ENCODE data around the gene C10orf95. TPM values are rescaled to one million over a fixed set of nuclear protein-coding genes. Genes with fewer than 3 reads are reported as not detected.
A peak's percentile ranks its signal among the peaks of the same experiment; 100 is the strongest.

C10orf95 gene
- total and polyA plus RNA-seq, 2 of the 13 experiments (the other 11 are each of a cell fraction or from before 2014, with no cell fraction given) = 0.05 to 0.07 TPM

DNA sequence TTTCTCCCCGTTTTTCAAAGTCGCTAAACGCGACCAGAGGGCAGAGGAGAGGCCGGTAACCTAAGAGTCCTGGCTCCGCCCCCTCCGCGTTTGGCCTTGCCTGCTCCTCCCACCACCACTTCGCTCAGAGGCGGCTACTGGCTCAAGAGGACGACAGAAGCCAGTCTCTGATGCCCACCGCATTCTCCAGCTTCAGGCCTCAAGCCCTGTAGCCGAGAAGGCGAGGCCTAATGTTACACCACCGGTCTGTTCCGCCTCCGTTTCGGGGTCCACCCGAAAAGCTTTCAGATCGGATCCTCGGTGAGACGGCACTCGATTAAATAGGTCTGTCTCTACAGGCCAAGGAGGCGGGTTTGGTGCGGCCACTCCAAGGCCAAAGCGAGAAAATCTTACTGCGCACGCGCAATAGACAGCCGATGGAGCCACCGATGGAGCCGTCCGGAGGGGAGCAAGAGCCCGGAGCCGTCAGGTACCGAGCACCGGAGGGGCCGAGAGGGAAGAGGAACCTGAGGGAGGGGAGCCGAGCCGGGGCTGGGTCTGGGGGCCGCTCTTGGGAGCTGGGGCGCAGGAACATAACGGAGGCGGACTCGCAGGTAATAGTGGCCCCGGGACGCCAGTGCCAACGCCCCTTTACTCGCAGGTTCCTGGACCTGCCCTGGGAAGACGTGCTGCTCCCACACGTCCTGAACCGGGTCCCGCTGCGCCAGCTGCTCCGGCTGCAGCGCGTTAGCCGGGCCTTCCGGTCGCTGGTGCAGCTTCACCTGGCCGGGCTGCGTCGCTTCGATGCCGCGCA, 30.4 kb downstream of the C10orf95 start, which contains the start of gene FBXL15 (continued):
- TF ChIP-seq ZNF777 (CRISPR knock-in tag; IDR thresholded peaks at IDR 0.05) = peak; percentile 70
- TF ChIP-seq RXRB (CRISPR knock-in tag; IDR thresholded peaks at IDR 0.05; ENCODE audit: borderline replicate concordance) = peak; percentile 71; the same call in 1 of the 2 replicates
- TF ChIP-seq MBNL3 (CRISPR knock-in tag; conservative IDR thresholded peaks at IDR 0.05) = no peak
- 0 out of 2 replicates have a peak, but pooled peaks have one; percentile 48 for TF ChIP-seq ATF1 (CRISPR knock-in tag; IDR thresholded peaks at IDR 0.05)
- TF ChIP-seq, protein P1, sequence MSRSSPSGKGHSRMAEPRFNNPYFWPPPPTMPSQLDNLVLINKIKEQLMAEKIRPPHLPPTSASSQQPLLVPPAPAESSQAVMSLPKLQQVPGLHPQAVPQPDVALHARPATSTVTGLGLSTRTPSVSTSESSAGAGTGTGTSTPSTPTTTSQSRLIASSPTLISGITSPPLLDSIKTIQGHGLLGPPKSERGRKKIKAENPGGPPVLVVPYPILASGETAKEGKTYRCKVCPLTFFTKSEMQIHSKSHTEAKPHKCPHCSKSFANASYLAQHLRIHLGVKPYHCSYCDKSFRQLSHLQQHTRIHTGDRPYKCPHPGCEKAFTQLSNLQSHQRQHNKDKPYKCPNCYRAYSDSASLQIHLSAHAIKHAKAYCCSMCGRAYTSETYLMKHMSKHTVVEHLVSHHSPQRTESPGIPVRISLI (CRISPR knock-in tag; IDR thresholded peaks at IDR 0.05; ENCODE audit: borderline replicate concordance) = no peak
- 0 out of 2 replicates have a peak, but pooled peaks have one; percentile 28 for TF ChIP-seq ZFP36L1 (CRISPR knock-in tag; IDR thresholded peaks at IDR 0.05)
- no peak for TF ChIP-seq ZNF570 (CRISPR knock-in tag; IDR thresholded peaks at IDR 0.05; ENCODE audit: borderline replicate concordance)
- TF ChIP-seq, protein P2, sequence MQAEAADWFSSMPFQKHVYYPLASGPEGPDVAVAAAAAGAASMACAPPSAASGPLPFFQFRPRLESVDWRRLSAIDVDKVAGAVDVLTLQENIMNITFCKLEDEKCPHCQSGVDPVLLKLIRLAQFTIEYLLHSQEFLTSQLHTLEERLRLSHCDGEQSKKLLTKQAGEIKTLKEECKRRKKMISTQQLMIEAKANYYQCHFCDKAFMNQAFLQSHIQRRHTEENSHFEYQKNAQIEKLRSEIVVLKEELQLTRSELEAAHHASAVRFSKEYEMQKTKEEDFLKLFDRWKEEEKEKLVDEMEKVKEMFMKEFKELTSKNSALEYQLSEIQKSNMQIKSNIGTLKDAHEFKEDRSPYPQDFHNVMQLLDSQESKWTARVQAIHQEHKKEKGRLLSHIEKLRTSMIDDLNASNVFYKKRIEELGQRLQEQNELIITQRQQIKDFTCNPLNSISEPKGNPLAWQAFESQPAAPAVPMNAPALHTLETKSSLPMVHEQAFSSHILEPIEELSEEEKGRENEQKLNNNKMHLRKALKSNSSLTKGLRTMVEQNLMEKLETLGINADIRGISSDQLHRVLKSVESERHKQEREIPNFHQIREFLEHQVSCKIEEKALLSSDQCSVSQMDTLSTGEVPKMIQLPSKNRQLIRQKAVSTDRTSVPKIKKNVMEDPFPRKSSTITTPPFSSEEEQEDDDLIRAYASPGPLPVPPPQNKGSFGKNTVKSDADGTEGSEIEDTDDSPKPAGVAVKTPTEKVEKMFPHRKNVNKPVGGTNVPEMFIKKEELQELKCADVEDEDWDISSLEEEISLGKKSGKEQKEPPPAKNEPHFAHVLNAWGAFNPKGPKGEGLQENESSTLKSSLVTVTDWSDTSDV (CRISPR knock-in tag; IDR thresholded peaks at IDR 0.05) = peak; percentile 70; the same call in 1 of the 2 replicates
- TF ChIP-seq HES4 (CRISPR knock-in tag; IDR thresholded peaks at IDR 0.05; ENCODE audit: borderline replicate concordance) = no peak
- no peak for TF ChIP-seq HMGA1 (CRISPR knock-in tag; conservative IDR thresholded peaks at IDR 0.05)
- TF ChIP-seq, protein P3, sequence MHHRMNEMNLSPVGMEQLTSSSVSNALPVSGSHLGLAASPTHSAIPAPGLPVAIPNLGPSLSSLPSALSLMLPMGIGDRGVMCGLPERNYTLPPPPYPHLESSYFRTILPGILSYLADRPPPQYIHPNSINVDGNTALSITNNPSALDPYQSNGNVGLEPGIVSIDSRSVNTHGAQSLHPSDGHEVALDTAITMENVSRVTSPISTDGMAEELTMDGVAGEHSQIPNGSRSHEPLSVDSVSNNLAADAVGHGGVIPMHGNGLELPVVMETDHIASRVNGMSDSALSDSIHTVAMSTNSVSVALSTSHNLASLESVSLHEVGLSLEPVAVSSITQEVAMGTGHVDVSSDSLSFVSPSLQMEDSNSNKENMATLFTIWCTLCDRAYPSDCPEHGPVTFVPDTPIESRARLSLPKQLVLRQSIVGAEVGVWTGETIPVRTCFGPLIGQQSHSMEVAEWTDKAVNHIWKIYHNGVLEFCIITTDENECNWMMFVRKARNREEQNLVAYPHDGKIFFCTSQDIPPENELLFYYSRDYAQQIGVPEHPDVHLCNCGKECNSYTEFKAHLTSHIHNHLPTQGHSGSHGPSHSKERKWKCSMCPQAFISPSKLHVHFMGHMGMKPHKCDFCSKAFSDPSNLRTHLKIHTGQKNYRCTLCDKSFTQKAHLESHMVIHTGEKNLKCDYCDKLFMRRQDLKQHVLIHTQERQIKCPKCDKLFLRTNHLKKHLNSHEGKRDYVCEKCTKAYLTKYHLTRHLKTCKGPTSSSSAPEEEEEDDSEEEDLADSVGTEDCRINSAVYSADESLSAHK (CRISPR knock-in tag; IDR thresholded peaks at IDR 0.05; ENCODE audit: borderline replicate concordance) = no peak
- TF ChIP-seq GABPA (IDR thresholded peaks at IDR 0.05; ENCODE audit: low read depth, low read length) = no peak
- peak; percentile 93 for TF ChIP-seq GABPA (CRISPR knock-in tag; IDR thresholded peaks at IDR 0.05; ENCODE audit: low read depth)
- TF ChIP-seq SALL1 (CRISPR knock-in tag; IDR thresholded peaks at IDR 0.05) = peak; percentile 89; the same call in 1 of the 2 replicates
- TF ChIP-seq, protein P4, sequence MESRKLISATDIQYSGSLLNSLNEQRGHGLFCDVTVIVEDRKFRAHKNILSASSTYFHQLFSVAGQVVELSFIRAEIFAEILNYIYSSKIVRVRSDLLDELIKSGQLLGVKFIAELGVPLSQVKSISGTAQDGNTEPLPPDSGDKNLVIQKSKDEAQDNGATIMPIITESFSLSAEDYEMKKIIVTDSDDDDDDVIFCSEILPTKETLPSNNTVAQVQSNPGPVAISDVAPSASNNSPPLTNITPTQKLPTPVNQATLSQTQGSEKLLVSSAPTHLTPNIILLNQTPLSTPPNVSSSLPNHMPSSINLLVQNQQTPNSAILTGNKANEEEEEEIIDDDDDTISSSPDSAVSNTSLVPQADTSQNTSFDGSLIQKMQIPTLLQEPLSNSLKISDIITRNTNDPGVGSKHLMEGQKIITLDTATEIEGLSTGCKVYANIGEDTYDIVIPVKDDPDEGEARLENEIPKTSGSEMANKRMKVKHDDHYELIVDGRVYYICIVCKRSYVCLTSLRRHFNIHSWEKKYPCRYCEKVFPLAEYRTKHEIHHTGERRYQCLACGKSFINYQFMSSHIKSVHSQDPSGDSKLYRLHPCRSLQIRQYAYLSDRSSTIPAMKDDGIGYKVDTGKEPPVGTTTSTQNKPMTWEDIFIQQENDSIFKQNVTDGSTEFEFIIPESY (CRISPR knock-in tag; IDR thresholded peaks at IDR 0.05) = no peak; the same call in none of the 2 replicates
- no peak for TF ChIP-seq PLRG1 (conservative IDR thresholded peaks at IDR 0.05)
- no peak for TF ChIP-seq MATR3 (CRISPR knock-in tag; IDR thresholded peaks at IDR 0.05)
- peak; percentile 31 for TF ChIP-seq TEAD3 (CRISPR knock-in tag; optimal IDR thresholded peaks at IDR 0.05; ENCODE audit: borderline replicate concordance)
- no peak; the same call in 1 of the 2 replicates for TF ChIP-seq ZBTB38 (CRISPR knock-in tag; IDR thresholded peaks at IDR 0.05)
- TF ChIP-seq MYC (CRISPR knock-in tag; IDR thresholded peaks at IDR 0.05; ENCODE audit: borderline replicate concordance) = peak; percentile 80
- TF ChIP-seq ZNF773 (CRISPR knock-in tag; IDR thresholded peaks at IDR 0.05; ENCODE audit: borderline replicate concordance) = peak; percentile 36; the same call in 1 of the 2 replicates
- TF ChIP-seq NFYB (CRISPR knock-in tag; IDR thresholded peaks at IDR 0.05) = peak; percentile 53
